NCI-H2171 (cell line): ENCODE results near the gene TMEM147.

Source experiments
- DNase-seq: peaks from one replicate; lab custom pipeline; 2025; lab: John Stamatoyannopoulos, UW

The TMEM147 gene

GRCh38 chr19:35519291-35519690, 26.1 kb upstream of the TMEM147 start:
- no peak for DNase-seq

GRCh38 chr19:35521124-35521743, 24.2 kb upstream of the TMEM147 start:
- no peak for DNase-seq

GRCh38 chr19:35522745-35523327, 22.6 kb upstream of the TMEM147 start:
- no peak for DNase-seq

GRCh38 chr19:35524181-35524837, 21.1 kb upstream of the TMEM147 start:
- no peak for DNase-seq

- DNase-seq, result no peak
These were observed 19.6 kb upstream of the TMEM147 start for GRCh38 chr19:35525873-35526272.

- DNase-seq, result no peak
These were observed 17.0 kb upstream of the TMEM147 start, which contains the start of gene SBSN for GRCh38 chr19:35528218-35529038. Gene SBSN, minus strand, starts transcription at chr19:35528311. Its CDS starts 30 bp downstream, at chr19:35528281.

- DNase-seq, result no peak
These were observed 15.9 kb upstream of the TMEM147 start for GRCh38 chr19:35529241-35530218.

- DNase-seq, result no peak
These were observed 14.1 kb upstream of the TMEM147 start for GRCh38 chr19:35531291-35531690.

- DNase-seq, result no peak
These were observed 12.1 kb upstream of the TMEM147 start, which contains the start of gene GAPDHS for GRCh38 chr19:35533201-35533821. Gene GAPDHS, plus strand, starts transcription at chr19:35533456. Its CDS starts 72 bp downstream, at chr19:35533528.

- no peak for DNase-seq
These were observed 11.5 kb upstream of the TMEM147 start for GRCh38 chr19:35533822-35534392.

GRCh38 chr19:35534803-35535480, 10.5 kb upstream of the TMEM147 start:
- no peak for DNase-seq

- no peak for DNase-seq
These were observed 6.1 kb upstream of the TMEM147 start for GRCh38 chr19:35539314-35539713.

GRCh38 chr19:35539850-35540249, 5.6 kb upstream of the TMEM147 start:
- DNase-seq, result no peak

- no peak for DNase-seq
These were observed 5.0 kb upstream of the TMEM147 start for GRCh38 chr19:35540356-35540927.

- no peak for DNase-seq
These were observed 3.2 kb upstream of the TMEM147 start for GRCh38 chr19:35542209-35542608.

GRCh38 chr19:35543280-35544109, 1.9 kb upstream of the TMEM147 start:
- DNase-seq, result no peak

- DNase-seq, result no peak
These were observed 1.2 kb upstream of the TMEM147 start for GRCh38 chr19:35544110-35544802.

GRCh38 chr19:35545855-35546381, 492 bp downstream of the TMEM147 start:
- peak; percentile 13 for DNase-seq
